Adrenal gland (tissue), 5 donors: ENCODE measurements around the gene SERPINF2.
"Not testable (repeated sequence)": the region's sequence is repeated elsewhere in the genome, so short reads cannot be mapped to it uniquely, and the experiment has no call there.

Experiments used
- POLR2A ChIP-seq, 2 donors: fragments of 450-650 bp; IDR thresholded peaks; one replicate each; pipeline ENCODE4 v1.6.1; 2017; ENCODE audit warnings: antibody characterized with exemption in 2 of 2, mild to moderate bottlenecking in 2 of 2, moderate library complexity in 1 of 2
- TF ChIP-seq, protein P1 (sequence below), 6 experiments: fragments of 450-650 bp in 4 of 6; fragments of 200-600 bp in 2 of 6; sonication (generic) in 1 of 6; IDR thresholded peaks; 1 replicate in 5 of 6; 2 replicates in 1 of 6; pipeline versions ENCODE4 v1.5.1 to v1.8.0; 2016 to 2021; ENCODE audit warnings: antibody characterized with exemption in 6 of 6, mild to moderate bottlenecking in 2 of 6, moderate library complexity in 1 of 6
- donor health status: DM: no; HTN: no; CAD: no.

GRCh38 chr17:1773000-1773695 lies 30.5 kb downstream of the SERPINF2 start:
- TF ChIP-seq, protein P1, sequence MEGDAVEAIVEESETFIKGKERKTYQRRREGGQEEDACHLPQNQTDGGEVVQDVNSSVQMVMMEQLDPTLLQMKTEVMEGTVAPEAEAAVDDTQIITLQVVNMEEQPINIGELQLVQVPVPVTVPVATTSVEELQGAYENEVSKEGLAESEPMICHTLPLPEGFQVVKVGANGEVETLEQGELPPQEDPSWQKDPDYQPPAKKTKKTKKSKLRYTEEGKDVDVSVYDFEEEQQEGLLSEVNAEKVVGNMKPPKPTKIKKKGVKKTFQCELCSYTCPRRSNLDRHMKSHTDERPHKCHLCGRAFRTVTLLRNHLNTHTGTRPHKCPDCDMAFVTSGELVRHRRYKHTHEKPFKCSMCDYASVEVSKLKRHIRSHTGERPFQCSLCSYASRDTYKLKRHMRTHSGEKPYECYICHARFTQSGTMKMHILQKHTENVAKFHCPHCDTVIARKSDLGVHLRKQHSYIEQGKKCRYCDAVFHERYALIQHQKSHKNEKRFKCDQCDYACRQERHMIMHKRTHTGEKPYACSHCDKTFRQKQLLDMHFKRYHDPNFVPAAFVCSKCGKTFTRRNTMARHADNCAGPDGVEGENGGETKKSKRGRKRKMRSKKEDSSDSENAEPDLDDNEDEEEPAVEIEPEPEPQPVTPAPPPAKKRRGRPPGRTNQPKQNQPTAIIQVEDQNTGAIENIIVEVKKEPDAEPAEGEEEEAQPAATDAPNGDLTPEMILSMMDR (IDR thresholded peaks at IDR 0.05): not testable (repeated sequence)
- not testable (repeated sequence) for TF ChIP-seq POLR2A (IDR thresholded peaks at IDR 0.05)
